GM18517 (cell line): ENCODE data around the gene XRN1.
"Not testable (repeated sequence)": the region's sequence is repeated elsewhere in the genome, so short reads cannot be mapped to it uniquely, and the experiment has no call there.

Experiments used
- ATAC-seq: cut with Tn5 transposase; IDR thresholded peaks from one replicate; pipeline ENCODE4 v1.9.1; 2021; ENCODE audit warnings: mild to moderate bottlenecking, moderate library complexity; ENCODE audit not compliant: unreplicated experiment

The XRN1 gene

DNA sequence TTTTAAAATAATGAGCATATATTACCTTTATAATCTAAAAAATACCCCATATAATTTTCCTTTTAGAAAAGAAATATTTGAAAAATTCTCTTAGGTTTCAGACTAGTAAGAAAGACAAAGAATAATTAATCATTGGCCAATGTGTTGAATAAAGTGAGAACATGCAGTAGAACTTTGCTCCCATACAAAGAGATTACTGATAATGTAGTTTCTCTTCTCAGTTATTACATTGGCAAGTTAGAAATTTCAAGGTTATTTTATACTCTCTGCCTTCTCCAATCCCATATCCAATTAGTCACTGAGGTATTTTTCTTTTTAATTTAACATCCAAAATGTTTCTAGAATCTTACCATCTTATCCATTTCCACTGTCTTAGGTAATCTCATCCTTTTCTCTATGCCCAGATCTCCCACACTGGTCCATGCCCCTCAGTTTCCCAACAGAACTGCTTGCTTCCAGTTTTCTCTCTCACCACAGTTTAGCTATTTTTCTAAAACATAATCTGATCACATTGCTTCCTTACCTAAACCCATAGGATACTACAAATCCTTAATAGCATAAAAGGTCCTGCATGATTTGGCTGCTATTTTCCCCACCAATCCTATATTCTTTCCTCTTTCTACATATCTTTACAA is 10.8 kb downstream of the XRN1 start:
- ATAC-seq = no peak

DNA sequence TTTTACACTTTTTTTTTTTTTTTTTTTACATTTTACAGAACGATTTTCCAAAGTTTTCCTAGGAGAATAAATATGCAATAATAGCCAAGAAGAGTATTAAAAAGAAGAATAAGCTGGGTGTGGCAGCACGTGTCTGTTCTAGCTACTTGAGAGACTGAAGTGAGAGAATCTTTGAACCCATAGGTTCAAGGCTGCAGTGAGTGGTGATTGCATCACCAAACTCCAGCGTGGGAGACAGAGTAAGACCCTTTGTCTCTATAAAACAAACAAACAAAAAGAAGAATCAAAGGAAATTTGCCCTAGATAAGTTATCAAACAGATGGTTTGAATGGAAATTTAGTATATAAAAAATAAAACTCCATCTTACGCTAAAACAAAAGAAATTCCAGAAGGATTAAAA is 13.3 kb downstream of the XRN1 start:
- ATAC-seq = no peak

- no peak for ATAC-seq
These were observed 14.7 kb downstream of the XRN1 start for GRCh38 chr3:142433110-142433509.

- no peak for ATAC-seq
These were observed 18.3 kb downstream of the XRN1 start for GRCh38 chr3:142429582-142429981.

DNA sequence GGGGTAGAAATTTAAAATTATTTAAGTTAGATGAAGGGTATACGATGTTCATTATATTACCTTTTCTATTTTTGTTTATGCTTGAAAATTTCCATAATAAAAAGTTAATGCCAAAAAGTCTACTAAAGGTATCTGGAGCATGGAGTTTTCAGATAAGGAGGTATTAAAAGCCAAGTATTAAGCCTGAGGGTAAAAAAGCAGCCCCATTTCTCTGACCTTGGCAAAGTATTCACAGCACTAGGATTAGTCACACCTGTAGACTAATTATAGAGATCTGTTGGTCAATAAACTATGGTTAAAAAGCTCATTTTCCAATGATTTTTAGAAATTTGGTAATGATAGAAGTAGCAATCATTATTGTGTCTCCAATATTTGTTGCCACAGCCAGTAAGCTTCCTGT is 23.1 kb downstream of the XRN1 start:
- no peak for ATAC-seq

DNA sequence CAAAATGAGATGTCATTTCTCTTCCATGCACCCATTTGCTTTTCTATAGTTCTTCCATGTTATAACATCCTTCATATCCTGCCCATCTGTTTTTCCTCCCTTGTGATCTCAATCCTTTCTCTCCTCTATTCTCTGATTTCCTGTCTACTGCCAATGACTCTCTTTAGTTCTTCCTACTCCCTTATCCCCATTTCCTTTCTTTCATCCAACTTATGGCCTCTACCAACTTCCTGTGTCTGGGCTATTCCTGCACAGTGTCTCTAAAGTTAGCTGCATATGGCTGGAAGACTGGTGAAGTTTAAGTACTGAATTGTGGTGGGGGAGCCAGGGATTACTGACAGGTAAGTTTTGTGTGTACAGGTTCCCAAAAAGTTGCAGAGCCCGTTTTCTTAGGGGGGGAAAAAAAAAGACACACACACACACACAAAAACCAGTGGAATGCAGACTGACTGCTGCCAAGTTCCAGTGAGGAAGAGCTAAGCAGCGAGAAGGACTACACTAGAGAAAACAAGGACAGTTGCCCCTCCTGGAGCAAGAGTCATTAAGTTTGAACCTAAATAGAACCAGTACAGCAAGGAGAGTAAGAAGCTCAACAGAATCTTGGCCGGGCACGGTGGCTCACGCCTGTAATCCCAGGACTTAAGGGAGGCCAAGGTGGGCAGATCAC is 28.8 kb downstream of the XRN1 start:
- ATAC-seq = no peak

GRCh38 chr3:142417302-142417701 is 30.5 kb downstream of the XRN1 start:
- no peak for ATAC-seq

DNA sequence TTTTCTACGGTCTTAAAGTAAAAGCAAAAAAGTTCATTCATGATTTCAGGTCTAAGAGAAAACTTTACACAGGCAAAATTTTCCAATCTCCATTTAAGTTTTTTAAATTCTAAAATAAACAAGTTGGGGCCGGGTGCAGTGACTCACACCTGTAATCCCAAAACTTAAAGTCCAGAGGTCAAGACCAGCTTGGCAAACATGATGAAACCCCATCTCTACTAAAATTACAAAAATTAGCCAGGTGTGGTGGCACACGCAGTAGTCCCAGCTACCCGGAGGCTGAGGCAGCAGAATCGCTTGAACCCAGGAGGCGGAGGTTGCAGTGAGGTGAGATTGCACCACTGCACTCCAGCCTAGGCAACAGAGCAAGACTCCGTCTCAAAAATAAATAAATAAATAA is 47.3 kb downstream of the XRN1 start:
- ATAC-seq = not testable (repeated sequence)

DNA sequence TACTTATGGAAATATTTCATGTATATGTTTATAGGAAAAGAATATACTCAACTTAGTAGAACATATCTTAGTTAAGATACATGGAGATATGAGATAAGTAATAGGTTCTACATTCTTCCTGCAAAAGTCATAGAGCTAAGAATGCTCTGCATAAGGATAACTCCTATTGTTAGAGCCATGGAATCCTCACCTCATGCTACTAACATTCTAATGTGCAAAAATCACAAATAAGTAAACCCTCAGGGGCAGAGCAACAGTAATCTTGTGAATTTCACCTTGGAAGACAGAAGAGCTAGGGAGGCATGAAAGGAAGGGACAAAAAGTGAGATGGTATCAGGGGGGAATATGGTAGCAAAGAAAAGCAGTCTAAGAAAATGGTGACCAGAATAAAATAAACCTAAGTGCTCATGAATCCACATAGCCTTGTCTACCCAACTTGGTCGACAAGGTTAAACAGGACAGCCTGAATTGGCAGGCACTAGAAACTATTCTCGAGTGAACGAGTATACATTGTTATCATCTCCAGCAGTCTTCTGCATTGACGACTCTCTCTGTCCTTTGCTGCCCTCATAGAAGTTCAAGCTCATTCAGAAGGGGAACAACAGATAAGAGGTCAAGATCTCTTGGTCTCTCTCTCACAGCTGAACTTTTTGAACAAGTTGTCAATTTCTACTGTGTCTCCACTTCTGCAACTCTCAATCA is 52.8 kb downstream of the XRN1 start:
- ATAC-seq = no peak

DNA sequence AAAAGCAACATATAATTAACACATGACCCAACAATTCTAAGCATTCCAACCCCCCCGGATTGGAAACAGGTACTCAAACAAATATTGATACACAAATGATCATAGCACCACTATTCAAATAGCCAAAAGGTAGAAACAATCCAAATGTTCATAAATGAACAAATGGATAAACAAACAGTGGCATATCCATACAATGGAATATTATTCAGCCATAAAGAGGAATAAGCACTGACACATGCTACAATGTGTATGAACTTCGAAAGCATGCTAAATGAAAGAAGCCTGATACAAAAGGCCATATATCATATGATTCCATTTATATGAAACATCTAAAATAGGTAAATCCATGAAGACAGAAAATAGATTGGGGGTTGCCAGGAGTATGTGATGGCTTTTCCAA is 62.8 kb downstream of the XRN1 start:
- no peak for ATAC-seq

DNA sequence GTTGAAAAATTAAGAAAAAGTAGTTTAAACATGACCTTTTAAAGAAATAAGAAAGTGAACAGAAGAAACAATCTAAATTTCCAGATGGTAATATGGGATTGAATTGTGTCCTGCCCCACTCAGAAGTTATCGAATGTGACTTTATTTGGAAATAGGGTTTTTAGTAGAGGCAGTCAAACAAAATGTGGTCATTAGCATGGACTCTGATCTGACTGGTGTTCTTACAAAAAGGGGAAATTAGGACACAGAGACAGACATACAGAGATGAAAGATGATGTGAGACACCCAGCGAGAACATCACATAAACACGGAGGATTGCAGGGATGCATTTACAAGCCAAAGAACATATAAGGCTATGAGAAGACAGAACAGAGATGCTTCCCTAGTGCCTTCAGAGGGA is 73.2 kb downstream of the XRN1 start:
- no peak for ATAC-seq

DNA sequence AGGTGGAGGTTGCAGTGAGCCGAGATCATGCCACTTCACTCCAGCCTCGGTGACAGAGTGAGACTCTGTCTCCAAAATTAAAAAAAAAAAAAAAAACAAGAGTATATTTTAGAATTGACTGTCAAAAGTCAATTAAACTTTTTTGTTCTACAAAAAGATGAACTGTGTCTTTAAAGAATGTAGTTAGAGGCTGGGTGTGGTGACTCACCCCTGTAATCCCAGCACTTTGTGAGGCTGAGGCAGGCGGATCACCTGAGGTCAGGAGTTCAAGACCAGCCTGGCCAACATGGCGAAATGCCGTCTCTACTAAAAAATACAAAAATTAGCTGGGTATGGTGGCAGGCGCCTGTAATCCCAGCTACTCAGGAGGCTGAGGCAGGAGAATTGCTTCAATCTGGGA is 78.3 kb downstream of the XRN1 start:
- ATAC-seq = not testable (repeated sequence)

- ATAC-seq = no peak
These were observed 81.4 kb downstream of the XRN1 start for GRCh38 chr3:142366434-142366833.

DNA sequence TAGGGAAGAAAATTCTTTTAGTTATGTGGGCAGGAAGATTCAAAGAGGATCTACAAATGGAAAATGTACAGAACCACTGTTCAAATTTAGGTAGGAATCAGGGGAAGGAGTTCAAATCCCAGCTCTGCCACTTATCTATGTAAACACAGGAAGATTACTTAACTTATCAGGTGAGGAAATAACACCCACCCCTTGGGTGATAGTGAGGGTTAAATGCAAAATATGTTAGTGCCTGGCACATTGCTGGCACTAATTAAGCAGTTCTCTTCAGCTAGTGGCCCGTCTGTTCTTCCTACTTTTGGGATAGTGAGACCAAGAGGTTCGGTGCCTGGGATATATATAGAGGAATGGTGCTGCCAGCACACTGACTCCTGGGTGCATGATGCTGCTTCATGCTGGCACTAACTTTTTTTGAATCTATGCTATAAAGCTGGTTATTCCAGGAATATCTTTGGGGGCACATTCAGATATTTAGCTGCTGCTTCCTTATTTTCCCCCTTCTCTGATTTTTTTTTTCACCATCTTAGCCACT is 83.8 kb downstream of the XRN1 start:
- no peak for ATAC-seq

DNA sequence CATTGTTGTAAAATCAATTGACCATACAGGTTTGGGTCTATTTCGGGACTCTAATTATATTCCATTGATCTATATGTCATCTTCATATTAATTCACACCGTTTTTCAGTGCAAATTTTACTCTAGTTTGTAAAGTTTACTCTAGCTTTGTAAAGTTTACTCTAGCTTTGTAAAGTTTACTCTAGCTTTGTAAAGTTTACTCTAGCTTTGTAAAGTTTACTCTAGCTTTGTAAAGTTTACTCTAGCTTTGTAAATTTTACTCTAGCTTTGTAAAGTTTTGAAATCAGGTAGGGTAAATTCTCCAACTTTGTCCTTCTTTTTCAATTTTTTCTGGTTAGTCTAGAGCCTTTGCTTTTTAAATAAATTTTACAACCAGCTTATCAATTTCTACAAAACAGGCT is 84.4 kb downstream of the XRN1 start:
- not testable (repeated sequence) for ATAC-seq

DNA sequence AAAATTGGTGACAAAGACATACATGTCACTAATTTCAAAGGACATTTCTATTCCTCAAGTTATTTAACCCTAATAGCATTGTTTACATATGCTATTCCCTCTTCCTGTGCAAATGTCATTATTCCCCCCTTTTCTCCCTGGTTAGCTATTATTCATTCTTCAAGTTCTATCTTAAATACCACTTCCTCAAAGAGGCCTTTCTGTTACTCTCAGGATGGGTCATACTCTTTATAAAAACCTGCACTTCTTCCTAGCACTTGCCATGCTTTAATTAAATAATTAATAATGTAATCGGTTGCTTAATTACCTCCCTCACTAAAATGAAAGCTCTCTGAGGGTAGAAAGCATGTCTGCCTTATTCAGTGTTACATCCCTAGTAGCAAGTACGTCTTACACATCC is 88.5 kb downstream of the XRN1 start:
- ATAC-seq = no peak

DNA sequence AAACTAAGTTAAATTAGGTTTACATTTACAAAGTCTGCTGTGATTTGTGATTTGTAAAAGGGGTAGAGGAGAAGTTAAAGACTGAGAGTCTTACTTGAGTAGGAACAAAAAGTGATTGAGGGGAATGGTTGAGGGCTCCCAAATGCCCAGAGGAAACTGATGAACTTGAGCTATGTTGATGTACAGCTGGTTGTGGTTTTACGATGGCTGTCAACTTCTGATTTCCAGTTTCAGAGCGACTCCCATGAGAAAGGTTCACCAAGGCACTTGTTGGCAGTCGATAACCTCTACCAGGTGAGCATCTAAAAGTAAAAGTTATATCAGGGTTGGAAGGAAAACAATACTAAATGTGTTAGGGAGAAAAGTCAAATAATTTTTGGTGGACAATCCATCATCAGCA is 91.0 kb downstream of the XRN1 start:
- ATAC-seq = no peak

- no peak for ATAC-seq
These were observed 92.1 kb downstream of the XRN1 start for GRCh38 chr3:142355692-142356091.

GRCh38 chr3:142354076-142354475 is 93.8 kb downstream of the XRN1 start:
- ATAC-seq = no peak

GRCh38 chr3:142353571-142353970 is 94.3 kb downstream of the XRN1 start:
- no peak for ATAC-seq

GRCh38 chr3:142352698-142353097 is 95.1 kb downstream of the XRN1 start:
- ATAC-seq = not testable (repeated sequence)

GRCh38 chr3:142348460-142348859 is 99.4 kb downstream of the XRN1 start:
- ATAC-seq = no peak
